Upper lobe of left lung (tissue), 4 donors: Measurements from ENCODE around the gene CDPF1.

ENCODE experiments used
- EP300 ChIP-seq, 4 donors: sonication (generic); formaldehyde crosslinking; IDR thresholded peaks; one replicate each; pipeline ENCODE4 v1.5.1; 2017; ENCODE audit warnings: antibody characterized with exemption in 4 of 4, control low read depth in 2 of 4
- POLR2A ChIP-seq, 4 donors: fragments of 450-650 bp; IDR thresholded peaks; one replicate each; pipeline ENCODE4 v1.5.1; 2016 to 2017; ENCODE audit warnings: antibody characterized with exemption in 4 of 4, mild to moderate bottlenecking in 2 of 4
- POLR2AphosphoS5 ChIP-seq, 2 donors: sonication (generic); formaldehyde crosslinking; IDR thresholded peaks; one replicate each; pipeline ENCODE4 v1.5.1; 2017; ENCODE audit warnings: antibody characterized with exemption in 2 of 2
- TF ChIP-seq, protein P1 (sequence below), 6 experiments: fragments of 450-650 bp in 4 of 6; fragments of 200-600 bp in 2 of 6; sonication (generic) in 2 of 6; IDR thresholded peaks; one replicate each; pipeline ENCODE4 v1.5.1; 2016 to 2019; ENCODE audit warnings: antibody characterized with exemption in 6 of 6

GRCh38 chr22:46289244-46289891, 39.3 kb upstream of the CDPF1 start:
- TF ChIP-seq, protein P1, sequence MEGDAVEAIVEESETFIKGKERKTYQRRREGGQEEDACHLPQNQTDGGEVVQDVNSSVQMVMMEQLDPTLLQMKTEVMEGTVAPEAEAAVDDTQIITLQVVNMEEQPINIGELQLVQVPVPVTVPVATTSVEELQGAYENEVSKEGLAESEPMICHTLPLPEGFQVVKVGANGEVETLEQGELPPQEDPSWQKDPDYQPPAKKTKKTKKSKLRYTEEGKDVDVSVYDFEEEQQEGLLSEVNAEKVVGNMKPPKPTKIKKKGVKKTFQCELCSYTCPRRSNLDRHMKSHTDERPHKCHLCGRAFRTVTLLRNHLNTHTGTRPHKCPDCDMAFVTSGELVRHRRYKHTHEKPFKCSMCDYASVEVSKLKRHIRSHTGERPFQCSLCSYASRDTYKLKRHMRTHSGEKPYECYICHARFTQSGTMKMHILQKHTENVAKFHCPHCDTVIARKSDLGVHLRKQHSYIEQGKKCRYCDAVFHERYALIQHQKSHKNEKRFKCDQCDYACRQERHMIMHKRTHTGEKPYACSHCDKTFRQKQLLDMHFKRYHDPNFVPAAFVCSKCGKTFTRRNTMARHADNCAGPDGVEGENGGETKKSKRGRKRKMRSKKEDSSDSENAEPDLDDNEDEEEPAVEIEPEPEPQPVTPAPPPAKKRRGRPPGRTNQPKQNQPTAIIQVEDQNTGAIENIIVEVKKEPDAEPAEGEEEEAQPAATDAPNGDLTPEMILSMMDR (IDR thresholded peaks at IDR 0.05): no peak
- TF ChIP-seq EP300 (IDR thresholded peaks at IDR 0.05) (no peak), POLR2AphosphoS5 (IDR thresholded peaks at IDR 0.05) (no peak), POLR2A (IDR thresholded peaks at IDR 0.05) (no peak)
